SK-N-SH (cell line): ENCODE data around the gene CFTR. TPM values are rescaled to one million over a fixed set of nuclear protein-coding genes. Genes with fewer than 3 reads are reported as not detected.

Experiments
- CTCF ChIA-PET: fragments of 300-600, 350-600 bp; formaldehyde crosslinking; extraction: SDS; loops from one replicate; lab custom pipeline; 2021; lab: Yijun Ruan, JAX
- POLR2A ChIA-PET: fragments of 350-600 bp; sonication (Branson Sonifier 250); formaldehyde crosslinking; extraction: SDS; loops from one replicate; lab custom pipeline; 2020; ENCODE audit warnings: antibody characterized with exemption, inconsistent platforms; lab: Yijun Ruan, JAX
- DNase-seq: peaks from one replicate; pipeline ENCODE4 v3.0.0; 2012
- H2AFZ ChIP-seq: fragments of 200-600 bp; sonication (generic); 2 replicates; pipeline ENCODE4 v1.8.1; 2016; ENCODE audit warnings: antibody characterized with exemption, mild to moderate bottlenecking, low read depth
- H3F3A ChIP-seq: fragments of 200-600 bp; sonication (generic); replicated peaks from 2 replicates; pipeline ENCODE3; 2016; ENCODE audit warnings: antibody characterized with exemption, mild to moderate bottlenecking; ENCODE audit not compliant: insufficient read depth
- H3K27ac ChIP-seq, 2 experiments: fragments of 200-500 bp in 1 of 2; fragments of 200-600 bp in 1 of 2; sonication (Bioruptor generic) in 1 of 2; sonication (generic), shearing (Covaris generic) in 1 of 2; 2 replicates each; pipeline versions ENCODE4 v1.5.1 to v1.6.1; 2014 to 2016; ENCODE audit warnings: low read depth in 2 of 2, inconsistent platforms in 1 of 2, low read length in 1 of 2, mild to moderate bottlenecking in 1 of 2, mixed read lengths in 1 of 2
- H3K27me3 ChIP-seq: fragments of 200-600 bp; sonication (generic), shearing (Covaris generic); 2 replicates; pipeline ENCODE4 v1.6.1; 2016; ENCODE audit warnings: mixed run types; ENCODE audit not compliant: insufficient read depth
- H3K36me3 ChIP-seq, 2 experiments: fragments of 200-500 bp in 1 of 2; fragments of 200-600 bp in 1 of 2; sonication (Bioruptor generic) in 1 of 2; sonication (generic) in 1 of 2; replicated peaks in 1 of 2; 2 replicates each; pipeline versions ENCODE3 to v1.5.1; 2014 to 2016; ENCODE audit warnings: low read length in 1 of 2, mild to moderate bottlenecking in 1 of 2; ENCODE audit not compliant: insufficient read depth in 2 of 2, control insufficient read depth in 1 of 2
- H3K4me1 ChIP-seq, 2 experiments: fragments of 200-500 bp in 1 of 2; fragments of 200-600 bp in 1 of 2; sonication (Bioruptor generic) in 1 of 2; sonication (generic), shearing (Covaris generic) in 1 of 2; 2 replicates each; pipeline versions ENCODE4 v1.5.1 to v1.6.1; 2014 to 2016; ENCODE audit warnings: low read depth in 1 of 2, low read length in 1 of 2, mixed run types in 1 of 2; ENCODE audit not compliant: insufficient read depth in 2 of 2, control insufficient read depth in 1 of 2
- H3K4me2 ChIP-seq: fragments of 200-600 bp; sonication (generic), shearing (Covaris generic); 2 replicates; pipeline ENCODE4 v1.6.1; 2017; ENCODE audit warnings: mixed run types
- H3K4me3 ChIP-seq, 2 experiments: fragments of 200-500 bp in 1 of 2; fragments of 200-600 bp in 1 of 2; sonication (Bioruptor generic) in 1 of 2; sonication (generic), shearing (Covaris generic) in 1 of 2; 2 replicates each; pipeline versions ENCODE4 v1.5.1 to v1.8.1; 2014 to 2016; ENCODE audit warnings: low read depth in 2 of 2, inconsistent platforms in 1 of 2, low read length in 1 of 2, mild to moderate bottlenecking in 1 of 2, mixed read lengths in 1 of 2, moderate library complexity in 1 of 2
- H3K79me2 ChIP-seq: fragments of 200-600 bp; sonication (generic); 2 replicates; pipeline ENCODE4 v1.8.1; 2017; ENCODE audit warnings: mild to moderate bottlenecking; ENCODE audit not compliant: insufficient read depth
- H3K9ac ChIP-seq: fragments of 200-600 bp; sonication (generic); 2 replicates; pipeline ENCODE4 v1.6.1; 2017; ENCODE audit warnings: mixed run types
- H3K9me2 ChIP-seq: fragments of 200-600 bp; sonication (generic); 2 replicates; pipeline ENCODE4 v1.6.1; 2017; ENCODE audit warnings: mixed run types
- H3K9me3 ChIP-seq: fragments of 200-600 bp; sonication (generic); 2 replicates; pipeline ENCODE4 v1.6.1; 2017; ENCODE audit warnings: mixed run types, mild to moderate bottlenecking, moderate library complexity
- H4K20me1 ChIP-seq: fragments of 200-600 bp; sonication (generic); 2 replicates; pipeline ENCODE4 v1.6.1; 2017; ENCODE audit warnings: mild to moderate bottlenecking, mixed run types; ENCODE audit not compliant: insufficient read depth
- ELF1 ChIP-seq: IDR thresholded peaks from 2 replicates; pipeline ENCODE4 v1.4.0; 2012
- FOSL2 ChIP-seq: IDR thresholded peaks from 2 replicates; pipeline ENCODE4 v1.4.0; 2012; ENCODE audit warnings: low read depth, mild to moderate bottlenecking, moderate library complexity, borderline replicate concordance
- GABPA ChIP-seq: IDR thresholded peaks from 2 replicates; pipeline ENCODE4 v1.4.0; 2012; ENCODE audit warnings: low read depth, mild to moderate bottlenecking
- GATA2 ChIP-seq: sonication (generic); formaldehyde crosslinking; IDR thresholded peaks from 2 replicates; pipeline ENCODE4 v1.5.0; 2020; ENCODE audit warnings: mild to moderate bottlenecking, missing genetic modification reagents
- MEF2A ChIP-seq: IDR thresholded peaks from 2 replicates; pipeline ENCODE4 v1.4.0; 2012; ENCODE audit warnings: low read depth, borderline replicate concordance
- POLR2AphosphoS5 ChIP-seq: IDR thresholded peaks from 2 replicates; pipeline ENCODE4 v1.6.1; 2012; ENCODE audit warnings: low read depth, low read length
- RAD21 ChIP-seq: IDR thresholded peaks from 2 replicates; pipeline ENCODE4 v1.6.1; 2012; ENCODE audit warnings: mild to moderate bottlenecking, low read length
- RCOR1 ChIP-seq: fragments of 150-350 bp; IDR thresholded peaks from 2 replicates; pipeline ENCODE4 v1.6.1; 2017; ENCODE audit warnings: antibody characterized with exemption, low read length
- RFX5 ChIP-seq: IDR thresholded peaks from 2 replicates; pipeline ENCODE4 v1.6.1; 2012; ENCODE audit warnings: mild to moderate bottlenecking, improper control_type of control experiment, low read length
- RXRA ChIP-seq: IDR thresholded peaks from 2 replicates; pipeline ENCODE4 v1.4.0; 2012; ENCODE audit warnings: low read depth, mild to moderate bottlenecking, borderline replicate concordance
- TAF1 ChIP-seq: IDR thresholded peaks from 2 replicates; pipeline ENCODE4 v1.6.1; 2012; ENCODE audit warnings: low read depth, mild to moderate bottlenecking, low read length, moderate library complexity, borderline replicate concordance
- TEAD4 ChIP-seq: IDR thresholded peaks from 2 replicates; pipeline ENCODE4 v1.4.0; 2012; ENCODE audit warnings: mild to moderate bottlenecking, borderline replicate concordance; ENCODE audit not compliant: insufficient read depth
- ZBTB33 ChIP-seq: IDR thresholded peaks from 2 replicates; pipeline ENCODE4 v1.4.0; 2012; ENCODE audit warnings: low read depth, borderline replicate concordance
- WGBS: methylation state at CpG from one replicate; pipeline ENCODE4 v1.1.6; 2017; ENCODE audit warnings: low lambda C conversion rate; 5-methylcytosine and 5-hydroxymethylcytosine counted together
- polyA plus RNA-seq, 3 experiments: library from polyadenylated mRNA; depleted of rRNA; stranded (reverse); fragments of >200 nt; gene quantifications; 2 replicates each; pipeline ENCODE4 v1.2.3, GENCODE V29; 2012
- TF ChIP-seq, protein P1 (sequence below): IDR thresholded peaks from 2 replicates; pipeline ENCODE4 v1.4.0; 2012; ENCODE audit warnings: low read depth
- TF ChIP-seq, protein P2 (sequence below): IDR thresholded peaks from 2 replicates; pipeline ENCODE4 v1.6.1; 2012; ENCODE audit warnings: mild to moderate bottlenecking, low read depth, low read length, moderate library complexity
- TF ChIP-seq, protein P3 (sequence below): fragments of 200-600 bp; sonication (generic); IDR thresholded peaks from 2 replicates; pipeline ENCODE4 v1.6.1; 2017; ENCODE audit warnings: antibody characterized with exemption, mild to moderate bottlenecking, moderate library complexity

Gene CFTR
- polyA plus RNA-seq, 1 of the 3 experiments (the other 2 are of a cell fraction): not detected

DNA sequence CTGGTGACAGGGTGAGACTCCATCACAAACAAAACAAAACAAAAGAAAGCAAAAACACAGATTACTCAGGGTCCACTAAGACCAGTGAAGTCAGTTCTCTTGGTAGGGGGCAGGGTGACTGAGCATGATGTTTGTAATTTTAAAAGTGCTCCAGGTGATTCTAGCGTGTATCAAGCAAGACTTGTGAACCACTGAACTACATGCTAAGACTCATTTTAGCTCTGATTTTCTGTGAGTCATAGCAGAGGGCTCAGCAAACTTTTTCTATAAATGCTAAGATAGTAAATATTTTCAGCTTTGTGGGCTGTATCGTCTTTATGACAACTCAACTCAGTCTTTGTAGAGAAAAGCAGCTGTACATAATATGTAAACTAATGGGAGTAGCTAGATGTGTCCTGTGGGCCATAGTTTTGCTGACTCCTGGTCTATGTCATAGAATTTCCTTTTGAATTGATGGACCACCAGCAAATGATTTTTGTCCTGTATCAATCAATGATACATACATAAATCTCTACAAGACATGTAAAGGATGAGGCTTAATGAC is 141.3 kb downstream of the CFTR start:
- WGBS: 8% methylated on average over 2 of the region's 2 CpGs
- no peak for DNase-seq
- POLR2A ChIA-PET: no interaction called here

More for the DNA sequence above, 141.3 kb downstream of the CFTR start:
- Histone ChIP-seq H3K4me2 (no peak overlapping the region), H3K4me3 (no peak overlapping the region), H3K79me2 (no peaks in the 10 kb centered on the region), H3F3A (no peaks in the 10 kb centered on the region), H3K9me3 (no peaks in the 10 kb centered on the region), H3K36me3 (no peaks in the 10 kb centered on the region), H3K9me2 (no peaks in the 10 kb centered on the region), H3K27ac (no peak overlapping the region), H3K27me3 (no peaks in the 10 kb centered on the region; the same call in 1 of the 2 replicates), H3K4me1 (no peaks in the 10 kb centered on the region), H2AFZ (no peak overlapping the region), H3K9ac (no peak overlapping the region), H4K20me1 (no peaks in the 10 kb centered on the region)
- CTCF ChIA-PET: interaction anchor here (2.2 kb wide), 1 partner anchor 10 kb away, joined by 5 read pairs; no protein-coding TSS in a partner anchor
- TF ChIP-seq, protein P1, sequence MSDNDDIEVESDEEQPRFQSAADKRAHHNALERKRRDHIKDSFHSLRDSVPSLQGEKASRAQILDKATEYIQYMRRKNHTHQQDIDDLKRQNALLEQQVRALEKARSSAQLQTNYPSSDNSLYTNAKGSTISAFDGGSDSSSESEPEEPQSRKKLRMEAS: no peak
- TF ChIP-seq ZBTB33: no peak
- TF ChIP-seq RXRA: no peak
- no peak for TF ChIP-seq RAD21
- TF ChIP-seq FOSL2: no peak
- TF ChIP-seq MEF2A: no peak
- TF ChIP-seq RFX5: no peak
- TF ChIP-seq, protein P2, sequence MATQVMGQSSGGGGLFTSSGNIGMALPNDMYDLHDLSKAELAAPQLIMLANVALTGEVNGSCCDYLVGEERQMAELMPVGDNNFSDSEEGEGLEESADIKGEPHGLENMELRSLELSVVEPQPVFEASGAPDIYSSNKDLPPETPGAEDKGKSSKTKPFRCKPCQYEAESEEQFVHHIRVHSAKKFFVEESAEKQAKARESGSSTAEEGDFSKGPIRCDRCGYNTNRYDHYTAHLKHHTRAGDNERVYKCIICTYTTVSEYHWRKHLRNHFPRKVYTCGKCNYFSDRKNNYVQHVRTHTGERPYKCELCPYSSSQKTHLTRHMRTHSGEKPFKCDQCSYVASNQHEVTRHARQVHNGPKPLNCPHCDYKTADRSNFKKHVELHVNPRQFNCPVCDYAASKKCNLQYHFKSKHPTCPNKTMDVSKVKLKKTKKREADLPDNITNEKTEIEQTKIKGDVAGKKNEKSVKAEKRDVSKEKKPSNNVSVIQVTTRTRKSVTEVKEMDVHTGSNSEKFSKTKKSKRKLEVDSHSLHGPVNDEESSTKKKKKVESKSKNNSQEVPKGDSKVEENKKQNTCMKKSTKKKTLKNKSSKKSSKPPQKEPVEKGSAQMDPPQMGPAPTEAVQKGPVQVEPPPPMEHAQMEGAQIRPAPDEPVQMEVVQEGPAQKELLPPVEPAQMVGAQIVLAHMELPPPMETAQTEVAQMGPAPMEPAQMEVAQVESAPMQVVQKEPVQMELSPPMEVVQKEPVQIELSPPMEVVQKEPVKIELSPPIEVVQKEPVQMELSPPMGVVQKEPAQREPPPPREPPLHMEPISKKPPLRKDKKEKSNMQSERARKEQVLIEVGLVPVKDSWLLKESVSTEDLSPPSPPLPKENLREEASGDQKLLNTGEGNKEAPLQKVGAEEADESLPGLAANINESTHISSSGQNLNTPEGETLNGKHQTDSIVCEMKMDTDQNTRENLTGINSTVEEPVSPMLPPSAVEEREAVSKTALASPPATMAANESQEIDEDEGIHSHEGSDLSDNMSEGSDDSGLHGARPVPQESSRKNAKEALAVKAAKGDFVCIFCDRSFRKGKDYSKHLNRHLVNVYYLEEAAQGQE: no peak
- no peak for TF ChIP-seq GATA2
- TF ChIP-seq TAF1: no peak
- TF ChIP-seq GABPA: no peak
- TF ChIP-seq, protein P3, sequence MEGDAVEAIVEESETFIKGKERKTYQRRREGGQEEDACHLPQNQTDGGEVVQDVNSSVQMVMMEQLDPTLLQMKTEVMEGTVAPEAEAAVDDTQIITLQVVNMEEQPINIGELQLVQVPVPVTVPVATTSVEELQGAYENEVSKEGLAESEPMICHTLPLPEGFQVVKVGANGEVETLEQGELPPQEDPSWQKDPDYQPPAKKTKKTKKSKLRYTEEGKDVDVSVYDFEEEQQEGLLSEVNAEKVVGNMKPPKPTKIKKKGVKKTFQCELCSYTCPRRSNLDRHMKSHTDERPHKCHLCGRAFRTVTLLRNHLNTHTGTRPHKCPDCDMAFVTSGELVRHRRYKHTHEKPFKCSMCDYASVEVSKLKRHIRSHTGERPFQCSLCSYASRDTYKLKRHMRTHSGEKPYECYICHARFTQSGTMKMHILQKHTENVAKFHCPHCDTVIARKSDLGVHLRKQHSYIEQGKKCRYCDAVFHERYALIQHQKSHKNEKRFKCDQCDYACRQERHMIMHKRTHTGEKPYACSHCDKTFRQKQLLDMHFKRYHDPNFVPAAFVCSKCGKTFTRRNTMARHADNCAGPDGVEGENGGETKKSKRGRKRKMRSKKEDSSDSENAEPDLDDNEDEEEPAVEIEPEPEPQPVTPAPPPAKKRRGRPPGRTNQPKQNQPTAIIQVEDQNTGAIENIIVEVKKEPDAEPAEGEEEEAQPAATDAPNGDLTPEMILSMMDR: no peak
- no peak for TF ChIP-seq RCOR1
- TF ChIP-seq POLR2AphosphoS5: no peak
- no peak for TF ChIP-seq ELF1
- TF ChIP-seq TEAD4: no peak
